Kidney glomerular epithelial cell (primary cell): ENCODE results near the gene KDM4E.

Experiments used
- DNase-seq: peaks from one replicate; lab custom pipeline; 2025; lab: John Stamatoyannopoulos, UW

Gene KDM4E

GRCh38 chr11:95050595-95051202 is 25.6 kb downstream of the KDM4E start:
- no peak for DNase-seq

- DNase-seq = no peak
These were observed 29.3 kb downstream of the KDM4E start for GRCh38 chr11:95054356-95054755.

- DNase-seq = no peak
These were observed 30.3 kb downstream of the KDM4E start for GRCh38 chr11:95055283-95055897.

- no peak for DNase-seq
These were observed 32.9 kb downstream of the KDM4E start for GRCh38 chr11:95057959-95058358.

GRCh38 chr11:95058621-95059020 is 33.6 kb downstream of the KDM4E start:
- DNase-seq = peak; percentile 45

GRCh38 chr11:95059046-95059445 is 34.0 kb downstream of the KDM4E start:
- no peak for DNase-seq

- no peak for DNase-seq
These were observed 40.3 kb downstream of the KDM4E start for GRCh38 chr11:95065336-95065735.

GRCh38 chr11:95066716-95067038 is 41.6 kb downstream of the KDM4E start, which contains the start of gene SRSF8:
TSS of gene SRSF8 (plus strand) at chr11:95066919. CDS start at chr11:95067227, 308 bp downstream.
- DNase-seq = no peak

- DNase-seq = peak; percentile 49
These were observed 42.2 kb downstream of the KDM4E start for GRCh38 chr11:95067039-95067840.

GRCh38 chr11:95067841-95068219 is 42.8 kb downstream of the KDM4E start:
- no peak for DNase-seq

GRCh38 chr11:95068549-95068948 is 43.5 kb downstream of the KDM4E start:
- peak; percentile 97 for DNase-seq

- DNase-seq = no peak
These were observed 45.4 kb downstream of the KDM4E start for GRCh38 chr11:95070471-95070870.

- no peak for DNase-seq
These were observed 47.9 kb downstream of the KDM4E start for GRCh38 chr11:95072948-95073347.

GRCh38 chr11:95074792-95075563 is 49.9 kb downstream of the KDM4E start:
- peak; percentile 68 for DNase-seq

- peak; percentile 82 for DNase-seq
These were observed 51.4 kb downstream of the KDM4E start for GRCh38 chr11:95076416-95076815.

- DNase-seq = no peak
These were observed 51.9 kb downstream of the KDM4E start for GRCh38 chr11:95076981-95077380.
